Trophoblast cell (in vitro differentiated cells and primary cell): ENCODE results near the gene PCAT6.
A peak's percentile ranks its signal among the peaks of the same experiment; 100 is the strongest.
"Not testable (repeated sequence)": the region's sequence is repeated elsewhere in the genome, so short reads cannot be mapped to it uniquely, and the experiment has no call there.

Experiments
- DNase-seq, 2 donors: peaks; one replicate each; pipeline ENCODE4 v3.0.0-alpha.2; 2016
- H2AFZ ChIP-seq: 2 replicates; pipeline ENCODE4 v1.6.1; 2013; ENCODE audit warnings: low read length, moderate library complexity, mild to moderate bottlenecking; ENCODE audit not compliant: insufficient read depth, poor library complexity
- H2AK5ac ChIP-seq: 2 replicates; pipeline ENCODE4 v1.6.1; 2013; ENCODE audit warnings: mild to moderate bottlenecking, low read length
- H2BK120ac ChIP-seq: 2 replicates; pipeline ENCODE4 v1.6.1; 2013; ENCODE audit warnings: low read length, mild to moderate bottlenecking, moderate library complexity; ENCODE audit not compliant: insufficient read depth, poor library complexity
- H2BK12ac ChIP-seq: 2 replicates; pipeline ENCODE4 v1.6.1; 2013; ENCODE audit warnings: mild to moderate bottlenecking, low read length, moderate library complexity
- H2BK5ac ChIP-seq: 2 replicates; pipeline ENCODE4 v1.6.1; 2013; ENCODE audit warnings: low read length, low read depth, moderate library complexity, mild to moderate bottlenecking; ENCODE audit not compliant: poor library complexity
- H3K14ac ChIP-seq: 2 replicates; pipeline ENCODE4 v1.6.1; 2013; ENCODE audit warnings: mild to moderate bottlenecking, low read length
- H3K18ac ChIP-seq: 2 replicates; pipeline ENCODE4 v1.6.1; 2013; ENCODE audit warnings: mild to moderate bottlenecking, low read length
- H3K23ac ChIP-seq: 2 replicates; pipeline ENCODE4 v1.6.1; 2013; ENCODE audit warnings: low read length
- H3K27ac ChIP-seq: 2 replicates; pipeline ENCODE4 v1.5.1; 2013; ENCODE audit warnings: low read depth, mild to moderate bottlenecking, inconsistent platforms, low read length, moderate library complexity
- H3K27me3 ChIP-seq: 2 replicates; pipeline ENCODE4 v1.6.1; 2013; ENCODE audit warnings: inconsistent platforms, mild to moderate bottlenecking, low read length, moderate library complexity; ENCODE audit not compliant: insufficient read depth
- H3K36me3 ChIP-seq, 2 experiments: 1 replicate in 1 of 2; 2 replicates in 1 of 2; pipeline ENCODE4 v1.6.1; 2013; ENCODE audit warnings: low read length in 2 of 2, mild to moderate bottlenecking in 2 of 2, moderate library complexity in 1 of 2; ENCODE audit not compliant: insufficient read depth in 2 of 2, control insufficient read depth in 1 of 2
- H3K4ac ChIP-seq: 2 replicates; pipeline ENCODE4 v1.6.1; 2013; ENCODE audit warnings: low read depth, mild to moderate bottlenecking, low read length, moderate library complexity
- H3K4me1 ChIP-seq, 2 experiments: 1 replicate in 1 of 2; 2 replicates in 1 of 2; pipeline ENCODE4 v1.6.1; 2013; ENCODE audit warnings: low read length in 2 of 2, mild to moderate bottlenecking in 2 of 2, moderate library complexity in 1 of 2; ENCODE audit not compliant: insufficient read depth in 2 of 2, control insufficient read depth in 1 of 2
- H3K4me2 ChIP-seq: 2 replicates; pipeline ENCODE4 v1.6.1; 2013; ENCODE audit warnings: inconsistent platforms, mild to moderate bottlenecking, low read length, moderate library complexity
- H3K4me3 ChIP-seq: 2 replicates; pipeline ENCODE4 v1.5.1; 2013; ENCODE audit warnings: mild to moderate bottlenecking, low read depth, low read length, inconsistent platforms
- H3K79me1 ChIP-seq: one replicate; pipeline ENCODE4 v1.6.1; 2013; ENCODE audit warnings: low read length
- H3K79me2 ChIP-seq: 2 replicates; pipeline ENCODE4 v1.6.1; 2013; ENCODE audit warnings: low read length, mild to moderate bottlenecking; ENCODE audit not compliant: control insufficient read depth, insufficient read depth, poor library complexity
- H3K9ac ChIP-seq: 2 replicates; pipeline ENCODE4 v1.6.1; 2013; ENCODE audit warnings: mild to moderate bottlenecking, low read length
- H3K9me3 ChIP-seq: 2 replicates; pipeline ENCODE4 v1.6.1; 2013; ENCODE audit warnings: low read depth, mild to moderate bottlenecking, control low read depth, inconsistent platforms, low read length; ENCODE audit not compliant: insufficient read depth
- H4K12ac ChIP-seq: 2 replicates; pipeline ENCODE4 v1.6.1; 2013; ENCODE audit warnings: low read depth, mild to moderate bottlenecking, low read length, moderate library complexity
- H4K8ac ChIP-seq: 2 replicates; pipeline ENCODE4 v1.6.1; 2013; ENCODE audit warnings: low read depth, mild to moderate bottlenecking, low read length, moderate library complexity
- H4K91ac ChIP-seq: one replicate; pipeline ENCODE4 v1.6.1; 2013; ENCODE audit warnings: low read depth, mild to moderate bottlenecking, low read length, moderate library complexity
- WGBS: extraction: QIAGEN DNeasy Blood & Tissue Kit; methylation state at CpG from one replicate; pipeline ENCODE4 v1.1.7; 2013; ENCODE audit warnings: missing lambda C conversion rate; ENCODE audit not compliant: insufficient read length, insufficient coverage; ENCODE audit errors: extremely low coverage; 5-methylcytosine and 5-hydroxymethylcytosine counted together

The PCAT6 gene

GRCh38 chr1:202794051-202794740 is 16.6 kb upstream of the PCAT6 start:
- H3K9ac ChIP-seq = no peak overlapping the region
- H2AK5ac ChIP-seq = no peak overlapping the region
- peak in 1 of 2 donors; percentile 80 for DNase-seq
- H3K4me1 ChIP-seq = peaks cover 3 to 4% of the 10 kb centered on the region in 2 experiments
- no peak overlapping the region for H3K14ac ChIP-seq
- H3K4me3 ChIP-seq = no peak overlapping the region
- H2AFZ ChIP-seq = no peak overlapping the region
- H3K36me3 ChIP-seq = peaks cover 4 to 7% of the 10 kb centered on the region in 2 experiments
- no peak overlapping the region for H2BK5ac ChIP-seq
- H3K79me2 ChIP-seq = peaks cover 23% of the 10 kb centered on the region
- H2BK12ac ChIP-seq = no peak overlapping the region
- H4K91ac ChIP-seq = no peak overlapping the region
- H3K23ac ChIP-seq = no peak overlapping the region
- no peak overlapping the region for H3K4me2 ChIP-seq
- no peak overlapping the region for H4K12ac ChIP-seq
- H2BK120ac ChIP-seq = no peak overlapping the region
- peak overlapping the region; percentile 62 for H3K4ac ChIP-seq
- no peaks in the 10 kb centered on the region for H3K27me3 ChIP-seq
- H3K18ac ChIP-seq = no peak overlapping the region
- H3K9me3 ChIP-seq = no peaks in the 10 kb centered on the region
- H3K27ac ChIP-seq = no peak overlapping the region
- H3K79me1 ChIP-seq = no peaks in the 10 kb centered on the region
- H4K8ac ChIP-seq = no peak overlapping the region

- H2AK5ac ChIP-seq, DNase-seq, H3K36me3 ChIP-seq, H3K27ac ChIP-seq, H2BK120ac ChIP-seq, H4K91ac ChIP-seq, H3K4me3 ChIP-seq, H3K9ac ChIP-seq, H2AFZ ChIP-seq, H3K27me3 ChIP-seq, H3K14ac ChIP-seq, H3K18ac ChIP-seq, H3K9me3 ChIP-seq, H2BK12ac ChIP-seq, H2BK5ac ChIP-seq, H4K12ac ChIP-seq, H3K4me1 ChIP-seq, H3K23ac ChIP-seq, H3K4me2 ChIP-seq, H4K8ac ChIP-seq, H3K79me1 ChIP-seq: not testable (repeated sequence)
- Histone ChIP-seq H3K4ac (peak overlapping the region; percentile 66), H3K79me2 (peaks cover 22% of the 10 kb centered on the region)
- no CpG with 5 or more reads among the region's 6 CpGs for WGBS
Measured at GRCh38 chr1:202794931-202795330, 15.8 kb upstream of the PCAT6 start.

GRCh38 chr1:202796670-202797069 is 14.1 kb upstream of the PCAT6 start:
- Histone ChIP-seq H3K27me3 (no peaks in the 10 kb centered on the region), H2BK120ac (no peak overlapping the region), H4K8ac (no peak overlapping the region), H4K91ac (no peak overlapping the region), H3K4me1 (no peaks in the 10 kb centered on the region), H2BK12ac (no peak overlapping the region), H2AK5ac (no peak overlapping the region), H3K27ac (no peak overlapping the region), H3K36me3 (peaks cover 7 to 10% of the 10 kb centered on the region in 2 experiments), H3K9me3 (no peaks in the 10 kb centered on the region), H3K4ac (peak overlapping the region; percentile 41), H2BK5ac (no peak overlapping the region), H2AFZ (no peak overlapping the region), H3K79me2 (peaks cover 23% of the 10 kb centered on the region), H3K23ac (no peak overlapping the region), H3K18ac (no peak overlapping the region), H4K12ac (no peak overlapping the region), H3K4me3 (no peak overlapping the region), H3K79me1 (no peaks in the 10 kb centered on the region), H3K14ac (no peak overlapping the region), H3K9ac (no peak overlapping the region), H3K4me2 (no peak overlapping the region)
- no CpG with 5 or more reads among the region's 7 CpGs for WGBS
- DNase-seq = no peak

- Histone ChIP-seq H3K4me1 (no peaks in the 10 kb centered on the region), H2AK5ac (no peak overlapping the region), H3K14ac (no peak overlapping the region), H3K23ac (no peak overlapping the region), H3K36me3 (peaks cover 7 to 10% of the 10 kb centered on the region in 2 experiments), H3K79me2 (peaks cover 23% of the 10 kb centered on the region), H4K12ac (no peak overlapping the region), H3K18ac (no peak overlapping the region), H2BK12ac (no peak overlapping the region), H3K4me3 (no peak overlapping the region), H4K91ac (no peak overlapping the region), H3K4me2 (no peak overlapping the region), H2AFZ (no peak overlapping the region), H2BK120ac (no peak overlapping the region), H3K27ac (no peak overlapping the region), H3K9me3 (no peaks in the 10 kb centered on the region), H3K4ac (peak overlapping the region; percentile 88), H4K8ac (no peak overlapping the region), H3K79me1 (no peaks in the 10 kb centered on the region), H3K9ac (no peak overlapping the region), H3K27me3 (no peaks in the 10 kb centered on the region), H2BK5ac (no peak overlapping the region)
- DNase-seq = no peak
- WGBS = no CpG with 5 or more reads among the region's 4 CpGs
Measured at GRCh38 chr1:202798260-202798659, 12.5 kb upstream of the PCAT6 start.
